DMS53 (cell line): ENCODE data around the gene SLC35G1.

Experiments used
- DNase-seq: peaks from one replicate; lab custom pipeline; 2025; lab: John Stamatoyannopoulos, UW

The SLC35G1 gene, protein sequence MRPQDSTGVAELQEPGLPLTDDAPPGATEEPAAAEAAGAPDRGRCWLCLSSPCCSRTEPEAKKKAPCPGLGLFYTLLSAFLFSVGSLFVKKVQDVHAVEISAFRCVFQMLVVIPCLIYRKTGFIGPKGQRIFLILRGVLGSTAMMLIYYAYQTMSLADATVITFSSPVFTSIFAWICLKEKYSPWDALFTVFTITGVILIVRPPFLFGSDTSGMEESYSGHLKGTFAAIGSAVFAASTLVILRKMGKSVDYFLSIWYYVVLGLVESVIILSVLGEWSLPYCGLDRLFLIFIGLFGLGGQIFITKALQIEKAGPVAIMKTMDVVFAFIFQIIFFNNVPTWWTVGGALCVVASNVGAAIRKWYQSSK

DNA sequence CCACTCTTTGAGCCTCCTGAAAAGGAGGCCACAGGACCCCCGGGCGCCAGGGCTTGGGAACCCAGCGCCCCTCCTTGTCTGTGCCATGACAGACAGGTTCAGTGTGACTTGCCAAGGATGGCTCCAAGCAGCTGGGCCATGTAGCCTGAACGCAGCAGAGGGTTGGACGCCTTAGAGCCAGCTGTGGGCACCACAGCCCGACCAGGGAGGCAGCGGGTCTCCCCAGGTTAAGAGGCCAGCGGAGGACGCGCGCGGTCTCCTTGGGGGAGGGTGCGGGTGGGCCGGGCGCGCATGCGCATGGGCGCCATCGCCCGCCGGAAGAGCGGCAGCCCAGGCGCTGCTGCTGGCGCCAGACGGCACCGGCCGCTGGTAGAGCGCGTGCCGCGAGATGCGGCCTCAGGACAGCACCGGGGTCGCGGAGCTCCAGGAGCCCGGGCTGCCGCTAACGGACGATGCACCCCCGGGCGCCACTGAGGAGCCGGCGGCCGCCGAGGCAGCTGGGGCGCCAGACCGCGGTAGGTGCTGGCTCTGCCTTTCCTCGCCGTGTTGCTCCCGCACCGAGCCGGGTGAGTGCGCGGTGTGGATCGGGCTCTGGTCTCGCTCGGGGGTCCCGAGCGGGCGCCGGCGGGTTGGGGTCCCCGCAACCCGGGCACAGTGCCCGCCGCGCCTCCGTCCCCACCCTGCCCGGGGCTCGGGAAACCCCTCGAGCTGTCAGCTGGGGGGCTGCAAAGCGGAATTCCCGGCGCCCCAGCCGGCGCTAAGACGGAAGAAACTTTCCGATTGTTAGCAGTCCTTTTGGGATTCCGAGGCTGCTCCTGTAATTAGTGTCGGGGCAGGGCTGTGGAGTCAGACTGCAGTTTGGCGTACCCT, at the start of gene SLC35G1:
Gene SLC35G1, plus strand, starts transcription at position 333 of the 870 bp plus-strand sequence. Its CDS starts 56 bp downstream, at position 389.
- DNase-seq: peak; percentile 86

GRCh38 chr10:93844979-93845626, 48.7 kb upstream of the SLC35G1 start:
- DNase-seq: no peak

DNA sequence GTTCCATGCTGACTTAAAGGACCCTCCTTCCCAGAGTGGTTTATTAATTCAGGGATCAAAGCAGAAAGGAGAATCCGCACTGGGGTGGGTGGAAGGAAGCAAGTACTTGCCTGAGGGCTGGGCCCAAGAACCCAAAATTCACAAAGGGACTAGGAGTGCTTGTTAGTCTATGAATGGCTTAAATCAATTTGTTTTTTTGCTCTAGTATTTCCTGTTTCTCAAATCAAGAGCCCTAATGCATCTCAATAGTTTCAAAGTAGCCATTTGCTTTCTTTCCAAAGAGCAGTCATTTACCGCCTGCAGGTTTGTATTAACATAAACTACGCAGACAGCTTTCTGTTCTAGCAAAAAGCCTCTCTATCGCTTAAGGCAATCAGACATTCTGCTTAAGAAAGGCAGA, 44.2 kb upstream of the SLC35G1 start:
- DNase-seq: no peak

DNA sequence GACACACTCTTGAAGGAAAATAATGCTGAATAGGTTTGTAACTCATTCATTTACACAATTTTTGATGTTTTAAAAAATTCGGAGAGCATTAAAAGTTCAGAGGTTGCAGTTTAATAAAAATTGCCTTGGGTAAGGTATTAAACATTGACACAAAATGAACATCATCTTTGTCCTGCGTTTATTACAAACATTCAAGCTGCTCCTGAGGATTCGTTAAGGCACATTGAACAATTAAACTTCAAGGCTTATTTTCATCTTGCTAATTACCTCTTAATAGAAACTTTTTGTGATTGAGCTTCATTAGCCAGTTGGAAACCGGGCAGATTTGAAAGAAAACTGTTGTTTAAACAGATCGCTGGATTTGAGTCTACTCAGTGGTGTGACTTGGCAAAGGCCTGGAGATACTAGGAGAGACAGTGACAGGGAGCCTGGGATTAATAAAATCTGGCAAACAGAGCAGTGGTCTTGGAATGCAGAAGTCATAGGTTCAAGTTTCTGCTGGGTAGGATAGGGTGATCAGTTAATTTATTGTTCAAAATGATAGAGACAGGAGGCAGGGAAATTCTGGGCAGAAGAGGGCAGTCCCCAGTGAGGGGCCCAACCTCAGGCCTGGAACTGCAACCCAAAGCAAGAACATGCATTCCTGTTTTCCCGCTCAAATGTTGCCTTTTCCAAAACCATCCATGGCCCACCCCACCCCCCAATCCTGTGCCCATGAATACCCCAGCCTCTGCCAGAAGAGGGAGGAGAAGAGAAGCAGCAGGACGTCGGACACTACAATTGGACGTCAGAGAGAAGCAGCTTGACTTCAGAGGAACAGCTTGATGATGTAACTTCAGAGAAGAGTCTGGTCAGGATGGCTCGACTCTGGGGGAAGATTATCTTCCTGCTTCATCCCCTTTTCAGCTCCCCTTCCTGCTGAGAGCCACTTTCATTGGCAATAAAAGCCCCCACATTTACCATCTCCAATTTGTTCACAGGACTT, 43.5 kb upstream of the SLC35G1 start:
- DNase-seq: no peak

DNA sequence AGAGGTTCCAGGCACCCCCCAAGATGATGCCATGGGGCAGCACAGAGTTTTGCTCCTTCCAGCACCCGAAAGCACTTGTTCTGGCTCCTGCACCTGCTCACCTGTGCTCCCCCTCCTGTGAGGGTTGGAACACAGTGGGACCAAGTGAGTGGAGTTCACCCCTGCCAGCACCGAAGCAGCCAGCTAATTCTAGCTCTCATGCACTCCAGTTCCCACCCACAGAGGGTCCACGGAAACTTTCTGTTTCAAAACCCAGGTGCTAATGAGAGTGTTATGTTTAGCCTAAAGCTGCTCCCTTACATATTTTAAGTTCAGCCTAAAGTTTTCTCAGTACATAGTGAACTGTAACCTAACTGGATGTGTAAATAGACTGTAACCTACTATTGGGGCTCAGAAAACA, 42.6 kb upstream of the SLC35G1 start:
- DNase-seq: no peak

- DNase-seq: no peak
Observed at GRCh38 chr10:93852476-93853095, 41.2 kb upstream of the SLC35G1 start.

GRCh38 chr10:93854975-93855374, 38.8 kb upstream of the SLC35G1 start:
- DNase-seq: no peak

DNA sequence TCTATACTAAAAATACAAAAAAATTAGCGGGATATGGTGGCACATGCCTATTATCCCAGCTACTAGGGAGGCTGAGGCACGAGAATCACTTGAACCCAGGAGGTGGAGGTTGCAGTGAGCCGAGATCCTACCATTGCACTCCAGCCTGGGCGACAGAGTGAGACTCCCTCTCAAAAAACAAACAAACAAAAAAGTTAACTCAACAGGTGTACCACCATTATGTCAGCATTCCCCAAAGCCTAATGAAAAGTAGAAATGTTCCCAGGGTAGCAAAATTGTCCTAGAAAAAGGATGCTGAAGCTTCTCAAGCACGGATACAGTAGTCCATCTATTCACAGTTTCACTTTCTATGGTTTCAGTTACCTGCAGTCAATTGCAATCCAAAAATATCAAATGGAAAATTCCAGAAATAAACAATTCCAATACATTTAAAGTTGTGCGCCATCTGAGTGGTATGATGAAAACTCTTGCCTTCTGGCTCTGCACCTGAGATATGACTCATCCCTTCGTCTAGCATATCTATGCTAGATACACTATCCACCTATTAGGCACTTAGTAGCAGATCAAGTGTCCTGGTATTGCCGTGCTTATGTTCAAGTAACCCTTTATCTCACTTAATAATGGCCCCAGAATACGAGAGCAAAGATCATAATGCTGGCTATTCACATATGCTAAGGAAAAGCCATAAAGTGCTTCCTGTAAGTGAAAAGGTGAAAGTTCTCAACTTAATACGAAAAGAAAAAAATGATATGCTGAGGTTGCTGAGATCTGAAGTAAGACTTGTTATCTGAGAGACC, 37.2 kb upstream of the SLC35G1 start:
- DNase-seq: peak; percentile 10

GRCh38 chr10:93859049-93859655, 34.6 kb upstream of the SLC35G1 start:
- DNase-seq: peak; percentile 26

GRCh38 chr10:93861825-93862224, 32.0 kb upstream of the SLC35G1 start:
- no peak for DNase-seq

DNA sequence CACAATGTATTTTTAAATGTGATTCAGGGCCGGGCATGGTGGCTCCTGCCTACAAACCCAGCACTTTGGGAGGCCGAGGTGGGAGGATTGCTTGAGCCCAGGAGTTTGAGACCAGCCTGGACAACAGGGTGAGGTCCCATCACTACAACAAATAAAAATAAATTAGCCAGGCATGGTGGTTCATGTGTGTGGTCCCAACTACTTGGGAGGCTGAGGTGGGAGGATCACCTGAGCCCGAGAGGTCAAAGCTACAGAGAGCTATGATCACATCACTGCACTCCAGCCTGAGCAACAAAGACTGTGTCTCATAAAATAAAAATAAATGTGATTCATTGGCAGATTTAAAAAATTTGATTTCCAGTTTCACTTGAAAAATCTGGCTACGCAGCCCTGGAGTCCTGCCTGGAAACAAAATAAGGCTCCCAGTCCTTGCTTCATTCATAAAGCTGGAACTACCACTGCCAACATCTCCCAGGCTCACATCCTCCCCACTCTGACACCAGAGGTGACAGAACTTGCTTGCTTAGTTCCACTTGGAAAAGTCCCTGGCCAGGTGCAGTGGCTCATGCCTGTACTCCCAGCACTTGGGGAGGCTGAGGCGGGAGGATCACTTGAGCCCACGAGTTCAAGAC, 27.9 kb upstream of the SLC35G1 start:
- DNase-seq: no peak

DNA sequence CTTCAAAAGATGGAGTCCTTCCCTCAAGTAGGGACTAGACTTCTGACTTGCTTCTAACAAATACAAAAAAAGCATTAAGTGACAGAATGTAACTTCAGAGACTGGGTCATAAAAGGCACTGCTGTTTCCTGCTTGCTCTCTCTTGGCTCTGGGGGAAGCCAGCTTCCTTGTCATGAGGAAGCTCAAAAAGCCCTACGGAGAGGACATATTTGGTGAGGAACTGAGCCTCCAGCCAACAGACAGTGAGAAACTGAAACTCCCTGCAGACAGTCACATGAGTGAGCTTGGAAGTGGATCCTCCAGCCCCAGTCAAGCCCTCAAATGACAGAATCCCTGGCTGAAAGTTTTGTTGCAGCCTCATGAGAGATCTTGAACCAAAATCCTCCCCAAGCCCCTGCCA, 26.3 kb upstream of the SLC35G1 start:
- no peak for DNase-seq

- peak; percentile 11 for DNase-seq
Observed at GRCh38 chr10:93871671-93872204, 22.0 kb upstream of the SLC35G1 start.

- DNase-seq: no peak
Observed at GRCh38 chr10:93872375-93873158, 21.2 kb upstream of the SLC35G1 start.

DNA sequence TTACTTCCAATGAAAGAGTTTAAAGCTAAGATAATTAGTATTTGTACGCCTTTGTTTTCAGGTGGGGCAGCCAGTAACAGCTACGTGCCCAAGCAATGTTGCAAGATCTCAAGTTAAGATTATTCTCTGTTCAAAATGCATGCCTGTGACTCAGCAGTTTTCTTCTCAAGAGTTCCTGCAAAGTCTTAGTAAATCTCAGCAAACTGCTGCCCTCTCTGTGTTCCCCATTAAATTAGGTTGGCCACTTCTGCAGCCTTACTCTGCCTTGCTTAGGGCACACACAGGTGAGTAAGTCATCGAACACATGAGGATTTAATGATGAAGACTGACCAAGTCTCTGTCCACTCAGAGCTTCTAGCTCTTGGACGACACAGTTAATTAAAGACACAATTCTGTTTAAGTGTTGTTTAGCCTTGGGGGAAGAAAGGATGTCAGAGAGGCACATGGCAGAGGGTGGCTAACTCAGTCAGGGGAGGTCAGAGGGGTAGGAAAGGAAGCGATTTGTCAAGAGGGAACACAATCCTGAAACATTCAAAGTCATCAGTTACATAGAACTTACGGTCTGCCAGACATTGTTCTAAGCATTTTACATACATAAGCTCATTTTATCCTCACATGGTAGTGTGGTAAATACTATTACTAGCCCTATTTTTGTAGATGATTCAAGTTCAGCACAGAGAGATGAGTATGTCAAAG, 20.2 kb upstream of the SLC35G1 start:
- no peak for DNase-seq

GRCh38 chr10:93874309-93875031, 19.3 kb upstream of the SLC35G1 start:
- peak; percentile 46 for DNase-seq

- DNase-seq: no peak
Observed at GRCh38 chr10:93875032-93875358, 18.8 kb upstream of the SLC35G1 start.
